H1 (cell line): ENCODE results near the gene CHEK2. TPM values are rescaled to one million over a fixed set of nuclear protein-coding genes. Genes with fewer than 3 reads are reported as not detected.

Experiments used
- ASH2L ChIP-seq: fragments of 200-600, 300-600 bp; sonication (generic); IDR thresholded peaks from one replicate; pipeline ENCODE4 v1.7.1; 2017; ENCODE audit warnings: low read length
- BACH1 ChIP-seq: IDR thresholded peaks from 2 replicates; pipeline ENCODE4 v1.6.1; 2012; ENCODE audit warnings: low read length, improper control_type of control experiment
- BCL11A ChIP-seq, 2 experiments: IDR thresholded peaks; one replicate each; pipeline ENCODE4 v1.6.1; 2011; ENCODE audit warnings: low read depth in 2 of 2, low read length in 2 of 2, mild to moderate bottlenecking in 2 of 2
- CBX5 ChIP-seq: fragments of 300-800, 300-1000 bp; sonication (generic); IDR thresholded peaks from 2 replicates; pipeline ENCODE4 v1.7.1; 2016; ENCODE audit warnings: antibody characterized with exemption, low read length, low read depth
- RFX5 ChIP-seq: IDR thresholded peaks from 2 replicates; pipeline ENCODE4 v1.6.1; 2011; ENCODE audit warnings: low read depth, low read length, improper control_type of control experiment, borderline replicate concordance
- polyA plus RNA-seq, 7 experiments: library from polyadenylated mRNA; depleted of rRNA in 3 of 7; stranded (reverse) in 5 of 7; unstranded in 2 of 7; fragments of >200 nt in 5 of 7; fragments of 200-250 nt in 2 of 7; gene quantifications; 1 replicate in 5 of 7; 2 replicates in 1 of 7; 4 replicates in 1 of 7; pipeline versions ENCODE4 v1.2.1 to v1.2.3, GENCODE V29; 2011 to 2013; ENCODE audit warnings: missing spikeins in 2 of 7, mixed read lengths in 2 of 7
- total RNA-seq: library from RNA; stranded (reverse); fragmentation: NEBNext Ultra II Directional; extraction: Animal tissue kit (Norgen Biotek cat#: 25700); gene quantifications from 2 replicates; pipeline ENCODE4 v1.2.1, GENCODE V29; 2021
- TF ChIP-seq, protein P1 (sequence below): fragments of 300-600 bp; sonication (generic); IDR thresholded peaks from 2 replicates; pipeline ENCODE4 v1.7.1; 2012; ENCODE audit warnings: low read length, moderate library complexity, mild to moderate bottlenecking, inconsistent platforms; ENCODE audit not compliant: insufficient replicate concordance
- TF ChIP-seq, protein P2 (sequence below): IDR thresholded peaks from 2 replicates; pipeline ENCODE4 v1.6.1; 2012; ENCODE audit warnings: low read length, inconsistent platforms

The CHEK2 gene
- total and polyA plus RNA-seq, 2 of the 8 experiments (the other 6 are each of a cell fraction or from before 2014, with no cell fraction given), result 74.9 to 89.5 TPM

DNA sequence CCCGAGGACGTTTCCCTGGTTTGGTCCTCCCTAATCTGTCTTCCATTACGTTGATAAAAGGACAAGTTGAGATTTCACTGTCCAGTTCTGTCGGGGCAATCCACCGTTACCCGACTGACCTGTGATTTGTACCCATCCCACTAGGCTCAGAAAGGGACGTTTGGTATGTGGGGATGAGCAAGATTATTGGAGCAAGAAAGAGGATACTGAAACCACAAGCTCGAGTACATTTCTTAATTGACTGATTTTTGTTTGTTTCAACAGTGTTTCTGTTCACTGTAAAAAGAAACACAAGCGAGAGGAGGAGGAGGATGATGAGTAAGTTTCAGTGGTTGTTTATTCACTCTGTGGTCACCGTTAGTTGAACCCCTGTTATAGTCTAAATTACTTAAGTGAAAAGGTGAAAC lies 31.8 kb upstream of the CHEK2 start (continued):
- TF ChIP-seq BACH1 (no peak), CBX5 (no peak), BCL11A (IDR thresholded peaks at IDR 0.05; ENCODE audit: low read depth in 2 of 2, low read length in 2 of 2) (no peak), RFX5 (no peak), ASH2L (no peak)
- TF ChIP-seq, protein P1, sequence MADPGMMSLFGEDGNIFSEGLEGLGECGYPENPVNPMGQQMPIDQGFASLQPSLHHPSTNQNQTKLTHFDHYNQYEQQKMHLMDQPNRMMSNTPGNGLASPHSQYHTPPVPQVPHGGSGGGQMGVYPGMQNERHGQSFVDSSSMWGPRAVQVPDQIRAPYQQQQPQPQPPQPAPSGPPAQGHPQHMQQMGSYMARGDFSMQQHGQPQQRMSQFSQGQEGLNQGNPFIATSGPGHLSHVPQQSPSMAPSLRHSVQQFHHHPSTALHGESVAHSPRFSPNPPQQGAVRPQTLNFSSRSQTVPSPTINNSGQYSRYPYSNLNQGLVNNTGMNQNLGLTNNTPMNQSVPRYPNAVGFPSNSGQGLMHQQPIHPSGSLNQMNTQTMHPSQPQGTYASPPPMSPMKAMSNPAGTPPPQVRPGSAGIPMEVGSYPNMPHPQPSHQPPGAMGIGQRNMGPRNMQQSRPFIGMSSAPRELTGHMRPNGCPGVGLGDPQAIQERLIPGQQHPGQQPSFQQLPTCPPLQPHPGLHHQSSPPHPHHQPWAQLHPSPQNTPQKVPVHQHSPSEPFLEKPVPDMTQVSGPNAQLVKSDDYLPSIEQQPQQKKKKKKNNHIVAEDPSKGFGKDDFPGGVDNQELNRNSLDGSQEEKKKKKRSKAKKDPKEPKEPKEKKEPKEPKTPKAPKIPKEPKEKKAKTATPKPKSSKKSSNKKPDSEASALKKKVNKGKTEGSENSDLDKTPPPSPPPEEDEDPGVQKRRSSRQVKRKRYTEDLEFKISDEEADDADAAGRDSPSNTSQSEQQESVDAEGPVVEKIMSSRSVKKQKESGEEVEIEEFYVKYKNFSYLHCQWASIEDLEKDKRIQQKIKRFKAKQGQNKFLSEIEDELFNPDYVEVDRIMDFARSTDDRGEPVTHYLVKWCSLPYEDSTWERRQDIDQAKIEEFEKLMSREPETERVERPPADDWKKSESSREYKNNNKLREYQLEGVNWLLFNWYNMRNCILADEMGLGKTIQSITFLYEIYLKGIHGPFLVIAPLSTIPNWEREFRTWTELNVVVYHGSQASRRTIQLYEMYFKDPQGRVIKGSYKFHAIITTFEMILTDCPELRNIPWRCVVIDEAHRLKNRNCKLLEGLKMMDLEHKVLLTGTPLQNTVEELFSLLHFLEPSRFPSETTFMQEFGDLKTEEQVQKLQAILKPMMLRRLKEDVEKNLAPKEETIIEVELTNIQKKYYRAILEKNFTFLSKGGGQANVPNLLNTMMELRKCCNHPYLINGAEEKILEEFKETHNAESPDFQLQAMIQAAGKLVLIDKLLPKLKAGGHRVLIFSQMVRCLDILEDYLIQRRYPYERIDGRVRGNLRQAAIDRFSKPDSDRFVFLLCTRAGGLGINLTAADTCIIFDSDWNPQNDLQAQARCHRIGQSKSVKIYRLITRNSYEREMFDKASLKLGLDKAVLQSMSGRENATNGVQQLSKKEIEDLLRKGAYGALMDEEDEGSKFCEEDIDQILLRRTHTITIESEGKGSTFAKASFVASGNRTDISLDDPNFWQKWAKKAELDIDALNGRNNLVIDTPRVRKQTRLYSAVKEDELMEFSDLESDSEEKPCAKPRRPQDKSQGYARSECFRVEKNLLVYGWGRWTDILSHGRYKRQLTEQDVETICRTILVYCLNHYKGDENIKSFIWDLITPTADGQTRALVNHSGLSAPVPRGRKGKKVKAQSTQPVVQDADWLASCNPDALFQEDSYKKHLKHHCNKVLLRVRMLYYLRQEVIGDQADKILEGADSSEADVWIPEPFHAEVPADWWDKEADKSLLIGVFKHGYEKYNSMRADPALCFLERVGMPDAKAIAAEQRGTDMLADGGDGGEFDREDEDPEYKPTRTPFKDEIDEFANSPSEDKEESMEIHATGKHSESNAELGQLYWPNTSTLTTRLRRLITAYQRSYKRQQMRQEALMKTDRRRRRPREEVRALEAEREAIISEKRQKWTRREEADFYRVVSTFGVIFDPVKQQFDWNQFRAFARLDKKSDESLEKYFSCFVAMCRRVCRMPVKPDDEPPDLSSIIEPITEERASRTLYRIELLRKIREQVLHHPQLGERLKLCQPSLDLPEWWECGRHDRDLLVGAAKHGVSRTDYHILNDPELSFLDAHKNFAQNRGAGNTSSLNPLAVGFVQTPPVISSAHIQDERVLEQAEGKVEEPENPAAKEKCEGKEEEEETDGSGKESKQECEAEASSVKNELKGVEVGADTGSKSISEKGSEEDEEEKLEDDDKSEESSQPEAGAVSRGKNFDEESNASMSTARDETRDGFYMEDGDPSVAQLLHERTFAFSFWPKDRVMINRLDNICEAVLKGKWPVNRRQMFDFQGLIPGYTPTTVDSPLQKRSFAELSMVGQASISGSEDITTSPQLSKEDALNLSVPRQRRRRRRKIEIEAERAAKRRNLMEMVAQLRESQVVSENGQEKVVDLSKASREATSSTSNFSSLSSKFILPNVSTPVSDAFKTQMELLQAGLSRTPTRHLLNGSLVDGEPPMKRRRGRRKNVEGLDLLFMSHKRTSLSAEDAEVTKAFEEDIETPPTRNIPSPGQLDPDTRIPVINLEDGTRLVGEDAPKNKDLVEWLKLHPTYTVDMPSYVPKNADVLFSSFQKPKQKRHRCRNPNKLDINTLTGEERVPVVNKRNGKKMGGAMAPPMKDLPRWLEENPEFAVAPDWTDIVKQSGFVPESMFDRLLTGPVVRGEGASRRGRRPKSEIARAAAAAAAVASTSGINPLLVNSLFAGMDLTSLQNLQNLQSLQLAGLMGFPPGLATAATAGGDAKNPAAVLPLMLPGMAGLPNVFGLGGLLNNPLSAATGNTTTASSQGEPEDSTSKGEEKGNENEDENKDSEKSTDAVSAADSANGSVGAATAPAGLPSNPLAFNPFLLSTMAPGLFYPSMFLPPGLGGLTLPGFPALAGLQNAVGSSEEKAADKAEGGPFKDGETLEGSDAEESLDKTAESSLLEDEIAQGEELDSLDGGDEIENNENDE, result no peak
- TF ChIP-seq, protein P2, sequence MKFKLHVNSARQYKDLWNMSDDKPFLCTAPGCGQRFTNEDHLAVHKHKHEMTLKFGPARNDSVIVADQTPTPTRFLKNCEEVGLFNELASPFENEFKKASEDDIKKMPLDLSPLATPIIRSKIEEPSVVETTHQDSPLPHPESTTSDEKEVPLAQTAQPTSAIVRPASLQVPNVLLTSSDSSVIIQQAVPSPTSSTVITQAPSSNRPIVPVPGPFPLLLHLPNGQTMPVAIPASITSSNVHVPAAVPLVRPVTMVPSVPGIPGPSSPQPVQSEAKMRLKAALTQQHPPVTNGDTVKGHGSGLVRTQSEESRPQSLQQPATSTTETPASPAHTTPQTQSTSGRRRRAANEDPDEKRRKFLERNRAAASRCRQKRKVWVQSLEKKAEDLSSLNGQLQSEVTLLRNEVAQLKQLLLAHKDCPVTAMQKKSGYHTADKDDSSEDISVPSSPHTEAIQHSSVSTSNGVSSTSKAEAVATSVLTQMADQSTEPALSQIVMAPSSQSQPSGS, result no peak
